Measurements from ENCODE around the gene ITGAE.

- TF ChIP-seq POLR2A (IDR thresholded peaks at IDR 0.05) (no peak), CTCF (IDR thresholded peaks at IDR 0.05) (no peak)
These were observed 131.4 kb downstream of the ITGAE start for GRCh38 chr17:3669548-3669947.

All from lower leg skin (tissue), 3 donors.